GM23338 (cell line): ENCODE measurements around the gene GGT6. TPM values are rescaled to one million over a fixed set of nuclear protein-coding genes. Genes with fewer than 3 reads are reported as not detected.

ENCODE experiments used
- ATAC-seq: fragments of 200-7000 bp; cut with Tn5 transposase; 3 replicates; pipeline ENCODE4 v1.9.1; 2020
- DNase-seq: peaks from one replicate; pipeline ENCODE4 v3.0.0-alpha.2; 2015; ENCODE audit warnings: low spot score
- H2AFZ ChIP-seq: fragments of 200-600 bp; sonication (generic); 2 replicates; pipeline ENCODE4 v1.8.0; 2016; ENCODE audit warnings: antibody characterized with exemption, mild to moderate bottlenecking, moderate library complexity
- H3F3A ChIP-seq: fragments of 200-600 bp; sonication (generic); replicated peaks from 2 replicates; pipeline ENCODE4 v1.8.0; 2017; ENCODE audit warnings: antibody characterized with exemption, mixed run types, low read depth
- H3K27ac ChIP-seq: fragments of 200-600 bp; sonication (generic); 2 replicates; pipeline ENCODE4 v1.6.1; 2016; ENCODE audit warnings: low read depth
- H3K27me3 ChIP-seq: fragments of 200-600 bp; sonication (generic); 2 replicates; pipeline ENCODE4 v1.8.0; 2016; ENCODE audit warnings: mild to moderate bottlenecking, mixed run types, moderate library complexity; ENCODE audit not compliant: insufficient read depth
- H3K36me3 ChIP-seq: fragments of 200-600 bp; sonication (generic); 2 replicates; pipeline ENCODE4 v1.8.0; 2016; ENCODE audit warnings: mild to moderate bottlenecking; ENCODE audit not compliant: insufficient read depth
- H3K4me1 ChIP-seq: fragments of 200-600 bp; sonication (generic); 2 replicates; pipeline ENCODE4 v1.8.0; 2016; ENCODE audit warnings: mild to moderate bottlenecking, moderate library complexity; ENCODE audit not compliant: insufficient read depth
- H3K4me2 ChIP-seq: fragments of 200-600 bp; sonication (generic); 2 replicates; pipeline ENCODE4 v1.7.1; 2017; ENCODE audit warnings: mixed run types
- H3K4me3 ChIP-seq: fragments of 200-600 bp; sonication (generic); 2 replicates; pipeline ENCODE4 v1.6.1; 2016; ENCODE audit warnings: mixed run types
- H3K79me2 ChIP-seq: fragments of 200-600 bp; sonication (generic); replicated peaks from 2 replicates; pipeline ENCODE4 v1.8.0; 2017; ENCODE audit warnings: mild to moderate bottlenecking; ENCODE audit not compliant: insufficient read depth
- H3K9me2 ChIP-seq: fragments of 200-600 bp; sonication (generic); 2 replicates; pipeline ENCODE4 v1.8.0; 2017; ENCODE audit not compliant: insufficient read depth
- H4K20me1 ChIP-seq: fragments of 200-600 bp; sonication (generic); replicated peaks from 2 replicates; pipeline ENCODE4 v1.8.0; 2017; ENCODE audit warnings: mild to moderate bottlenecking; ENCODE audit not compliant: insufficient read depth
- H3K27ac Mint-ChIP-seq: 2 replicates; pipeline ENCODE4 v1.8.0; 2020; ENCODE audit warnings: inconsistent platforms, mild to moderate bottlenecking, moderate library complexity, mixed read lengths
- H3K27me3 Mint-ChIP-seq: 3 replicates; pipeline ENCODE4 v1.8.0; 2022; ENCODE audit warnings: low read depth, mild to moderate bottlenecking, moderate library complexity, mixed read lengths, inconsistent platforms; ENCODE audit not compliant: insufficient read depth, poor library complexity
- H3K36me3 Mint-ChIP-seq: 3 replicates; pipeline ENCODE4 v1.8.0; 2021; ENCODE audit warnings: low read depth, mild to moderate bottlenecking, inconsistent platforms, moderate library complexity, mixed read lengths
- H3K4me1 Mint-ChIP-seq: 3 replicates; pipeline ENCODE4 v1.8.0; 2020; ENCODE audit warnings: mild to moderate bottlenecking, inconsistent platforms, mixed read lengths
- H3K4me3 Mint-ChIP-seq: 3 replicates; pipeline ENCODE4 v1.8.0; 2021; ENCODE audit warnings: moderate library complexity, mild to moderate bottlenecking, inconsistent platforms, mixed read lengths
- H3K9me3 Mint-ChIP-seq: 3 replicates; pipeline ENCODE4 v1.8.0; 2020; ENCODE audit warnings: moderate library complexity, mild to moderate bottlenecking, inconsistent platforms, mixed read lengths
- CREB1 ChIP-seq: fragments of 250-450 bp; sonication (Bioruptor Pico); IDR thresholded peaks from 2 replicates; pipeline ENCODE4 v1.5.0; 2020; ENCODE audit warnings: low read depth, mild to moderate bottlenecking, moderate library complexity
- CTCF ChIP-seq, 2 experiments: fragments of 200-600 bp in 1 of 2; sonication (generic) in 1 of 2; conservative IDR thresholded peaks; 2 replicates each; pipeline versions ENCODE4 v1.5.1 to v1.6.1; 2016 to 2017; ENCODE audit warnings: antibody characterized with exemption in 2 of 2, low read depth in 2 of 2, mild to moderate bottlenecking in 2 of 2, moderate library complexity in 1 of 2
- EZH2 ChIP-seq: fragments of 200-600 bp; sonication (generic); IDR thresholded peaks from one replicate; pipeline ENCODE4 v1.8.0; 2017; ENCODE audit warnings: antibody characterized with exemption, mild to moderate bottlenecking, low read depth; ENCODE audit not compliant: unreplicated experiment
- EZH2phosphoT487 ChIP-seq: fragments of 200-600 bp; sonication (generic); IDR thresholded peaks from one replicate; pipeline ENCODE4 v1.8.1; 2018; ENCODE audit warnings: antibody characterized with exemption; ENCODE audit not compliant: unreplicated experiment
- NANOG ChIP-seq: IDR thresholded peaks from 2 replicates; pipeline ENCODE4 v1.6.1; 2016; ENCODE audit warnings: antibody characterized with exemption, borderline replicate concordance
- POLR2AphosphoS5 ChIP-seq: IDR thresholded peaks from 2 replicates; pipeline ENCODE4 v1.6.1; 2016; ENCODE audit warnings: antibody characterized with exemption, low read depth
- REST ChIP-seq: IDR thresholded peaks from one replicate; pipeline ENCODE4 v1.6.1; 2018; ENCODE audit warnings: antibody characterized with exemption; ENCODE audit not compliant: unreplicated experiment
- ZNF331 ChIP-seq: fragments of 250-450 bp; sonication (Bioruptor Pico); IDR thresholded peaks from 2 replicates; pipeline ENCODE4 v1.5.0; 2020; ENCODE audit warnings: low read depth, mild to moderate bottlenecking, moderate library complexity
- ZNF462 ChIP-seq: fragments of 250-450 bp; sonication (Bioruptor Pico); IDR thresholded peaks from 2 replicates; pipeline ENCODE4 v1.5.0; 2020; ENCODE audit warnings: mild to moderate bottlenecking, moderate library complexity
- polyA plus RNA-seq: library from polyadenylated mRNA; unstranded; fragments of >200 nt; fragmentation: Nextera tagmentation; extraction: Ambion mirVana; gene quantifications from 2 replicates; pipeline ENCODE4 v1.2.1, GENCODE V29; 2016
- total RNA-seq: library from RNA; depleted of rRNA; stranded (reverse); fragments of >200 nt; shearing (Covaris generic); gene quantifications from 2 replicates; pipeline ENCODE4 v1.2.3, GENCODE V29; 2014

GGT6 gene
- total and polyA plus RNA-seq, 2 experiments from 2014 or later, result 0.24 TPM; not detected in 1

- TF ChIP-seq POLR2AphosphoS5, result no peak
- TF ChIP-seq CREB1 (CRISPR knock-in tag), result no peak
- no peak for TF ChIP-seq EZH2phosphoT487
- TF ChIP-seq EZH2, result no peak
- TF ChIP-seq NANOG, result no peak
- no peak for TF ChIP-seq ZNF331 (CRISPR knock-in tag)
- no peak for TF ChIP-seq REST
Observed at GRCh38 chr17:4519361-4519788, 41.0 kb downstream of the GGT6 start (continued).

- no peaks in the 10 kb centered on the region for H3K9me2 ChIP-seq
- H3K36me3 Mint-ChIP-seq, result no peaks in the 10 kb centered on the region; the same call in 2 of the 3 replicates
- no peak overlapping the region for H3K4me3 Mint-ChIP-seq
- no peak for TF ChIP-seq REST
- no peak for TF ChIP-seq CTCF (conservative IDR thresholded peaks at IDR 0.05; ENCODE audit: low read depth in 2 of 2)
- TF ChIP-seq ZNF462, result no peak
- H3K27me3 Mint-ChIP-seq, result peaks cover 32% of the 10 kb centered on the region
- no peak overlapping the region for H2AFZ ChIP-seq
- no peak overlapping the region for H3K27ac Mint-ChIP-seq
- no peaks in the 10 kb centered on the region for H3F3A ChIP-seq
- DNase-seq (no peak), ATAC-seq (no peak)
- H3K4me3 ChIP-seq, result no peak overlapping the region
- no peaks in the 10 kb centered on the region for H3K9me3 Mint-ChIP-seq
- H4K20me1 ChIP-seq, result no peaks in the 10 kb centered on the region
- peaks cover 15% of the 10 kb centered on the region; the same call in 1 of the 2 replicates for H3K27me3 ChIP-seq
- no peaks in the 10 kb centered on the region for H3K4me1 ChIP-seq
- H3K36me3 ChIP-seq, result no peaks in the 10 kb centered on the region
- no peak overlapping the region for H3K27ac ChIP-seq
- H3K79me2 ChIP-seq, result no peaks in the 10 kb centered on the region
- H3K4me2 ChIP-seq, result no peak overlapping the region
- peaks cover 7% of the 10 kb centered on the region for H3K4me1 Mint-ChIP-seq
Observed at GRCh38 chr17:4518901-4519300, 41.5 kb downstream of the GGT6 start.
